Inflammatory macrophage treated with lipopolysaccharide for 4 hours (primary cell): ENCODE measurements around the gene RTP3.
"Not testable (repeated sequence)": the region's sequence is repeated elsewhere in the genome, so short reads cannot be mapped to it uniquely, and the experiment has no call there.

Experiments
- DNase-seq: peaks from one replicate; pipeline ENCODE4 v3.0.0-alpha.2; 2020

Gene RTP3

DNA sequence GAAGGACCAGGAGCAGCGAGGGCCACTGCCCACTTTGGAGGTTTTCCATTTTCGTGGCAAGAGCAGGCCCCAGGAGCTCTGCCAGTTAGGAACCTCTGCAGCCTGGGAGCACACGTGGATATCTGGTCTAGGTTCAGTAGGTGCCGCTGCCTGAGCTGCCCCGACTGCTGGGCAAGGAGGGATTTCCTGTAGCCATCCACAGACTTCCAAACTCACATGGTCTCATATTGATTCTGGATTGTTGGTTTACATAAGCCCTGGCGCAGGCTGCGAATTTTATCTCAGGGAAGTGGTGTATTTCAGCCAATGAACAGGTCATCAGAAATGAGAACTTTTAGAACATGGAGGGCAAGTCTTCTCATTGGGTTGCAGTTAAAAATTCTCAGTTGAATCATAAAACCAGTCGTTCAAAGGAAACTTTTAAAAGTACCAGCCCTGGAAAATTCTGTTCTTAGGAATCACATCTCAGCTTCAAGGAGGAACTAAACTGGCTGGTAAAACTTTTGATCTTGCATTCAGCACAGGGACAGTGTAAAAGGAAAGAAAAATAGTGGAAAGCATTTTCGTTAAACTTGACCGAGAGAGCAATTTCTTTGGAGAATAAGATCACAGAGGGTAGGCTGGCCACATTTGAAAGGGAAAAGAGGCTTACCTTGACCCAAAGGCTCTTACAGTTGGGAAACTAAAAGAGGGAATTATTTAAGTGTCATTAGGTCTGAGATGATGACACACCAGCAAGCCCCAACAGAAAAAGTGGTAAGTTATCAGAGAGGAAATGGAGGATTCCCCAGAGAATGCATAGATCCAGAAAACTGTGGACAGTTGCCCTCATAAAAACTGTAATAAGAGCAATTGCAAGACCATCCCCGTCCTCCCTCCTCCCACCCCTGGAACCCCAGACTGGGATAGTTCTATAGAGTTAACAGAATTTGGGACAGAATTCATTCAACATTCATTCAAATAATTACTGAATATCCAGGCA lies 6.4 kb upstream of the RTP3 start:
- no peak for DNase-seq

DNA sequence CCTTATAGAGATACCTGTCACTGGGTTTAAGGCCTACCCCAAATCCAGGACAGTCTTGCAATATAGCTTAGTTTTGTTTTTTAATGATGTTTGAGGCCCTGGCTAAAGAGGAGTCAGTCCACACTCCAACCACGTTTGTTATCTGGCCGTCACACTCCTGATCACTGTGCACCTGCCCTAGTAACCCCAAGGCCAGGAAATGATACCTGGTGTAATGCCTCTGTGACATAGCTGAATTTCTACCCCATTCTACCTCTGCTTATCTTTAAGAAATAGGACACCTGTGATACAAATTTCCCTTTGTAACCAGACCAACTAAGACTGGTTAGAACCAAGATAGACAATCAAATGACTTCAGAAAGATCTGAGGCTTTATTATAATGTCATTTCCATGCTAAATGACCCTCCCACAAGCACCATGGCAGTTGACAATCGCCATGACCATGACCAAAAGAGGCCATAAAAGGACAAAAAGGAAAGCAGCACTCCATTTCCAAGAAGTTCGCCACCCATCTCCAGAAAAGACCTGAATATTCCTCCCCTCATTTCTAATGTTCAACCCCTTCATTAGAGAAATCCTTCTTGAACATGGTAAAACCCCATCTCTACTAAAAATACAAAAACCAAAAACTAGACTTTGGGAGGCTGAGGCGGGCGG lies 4.8 kb upstream of the RTP3 start:
- DNase-seq: no peak

DNA sequence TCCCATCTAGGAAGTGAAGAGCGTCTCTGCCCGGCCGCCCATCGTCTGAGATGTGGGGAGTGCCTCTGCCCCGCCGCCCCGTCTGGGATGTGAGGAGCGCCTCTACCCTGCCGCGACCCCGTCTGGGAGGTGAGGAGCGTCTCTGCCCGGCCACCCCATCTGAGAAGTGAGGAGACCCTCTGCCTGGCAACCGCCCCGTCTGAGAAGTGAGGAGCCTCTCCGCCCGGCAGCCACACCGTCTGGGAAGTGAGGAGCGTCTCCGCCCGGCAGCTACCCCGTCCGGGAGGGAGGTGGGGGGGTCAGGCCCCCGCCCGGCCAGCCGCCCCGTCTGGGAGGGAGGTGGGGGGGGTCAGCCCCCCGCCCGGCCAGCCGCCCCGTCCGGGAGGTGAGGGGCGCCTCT lies 3.3 kb upstream of the RTP3 start:
- not testable (repeated sequence) for DNase-seq

DNA sequence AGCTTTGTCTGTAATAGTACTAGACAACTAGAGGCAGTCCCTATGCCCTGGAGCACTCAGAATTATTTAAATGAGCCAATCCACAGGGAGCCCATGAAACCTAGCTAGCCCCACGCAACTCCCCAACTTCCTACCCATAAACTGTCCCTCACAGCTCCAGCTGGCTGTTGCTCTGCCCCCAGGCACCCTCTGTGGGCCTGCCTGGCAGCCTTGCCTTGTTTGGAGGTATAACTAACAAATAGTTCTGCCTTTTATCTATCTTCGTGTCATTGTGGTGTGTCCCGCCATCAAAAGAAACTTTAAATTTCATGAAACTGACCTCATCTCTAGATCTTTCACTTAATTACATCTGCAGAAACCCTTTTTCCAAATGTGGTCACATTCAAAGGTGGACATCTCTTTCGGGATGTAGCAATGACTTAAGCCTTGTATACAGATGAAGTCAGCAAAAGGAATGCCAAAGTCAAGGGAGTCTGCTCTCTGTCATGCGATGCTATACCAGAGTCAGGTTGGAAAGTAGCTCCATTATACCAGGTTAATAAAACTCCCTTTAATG lies 1.8 kb upstream of the RTP3 start:
- DNase-seq: no peak

DNA sequence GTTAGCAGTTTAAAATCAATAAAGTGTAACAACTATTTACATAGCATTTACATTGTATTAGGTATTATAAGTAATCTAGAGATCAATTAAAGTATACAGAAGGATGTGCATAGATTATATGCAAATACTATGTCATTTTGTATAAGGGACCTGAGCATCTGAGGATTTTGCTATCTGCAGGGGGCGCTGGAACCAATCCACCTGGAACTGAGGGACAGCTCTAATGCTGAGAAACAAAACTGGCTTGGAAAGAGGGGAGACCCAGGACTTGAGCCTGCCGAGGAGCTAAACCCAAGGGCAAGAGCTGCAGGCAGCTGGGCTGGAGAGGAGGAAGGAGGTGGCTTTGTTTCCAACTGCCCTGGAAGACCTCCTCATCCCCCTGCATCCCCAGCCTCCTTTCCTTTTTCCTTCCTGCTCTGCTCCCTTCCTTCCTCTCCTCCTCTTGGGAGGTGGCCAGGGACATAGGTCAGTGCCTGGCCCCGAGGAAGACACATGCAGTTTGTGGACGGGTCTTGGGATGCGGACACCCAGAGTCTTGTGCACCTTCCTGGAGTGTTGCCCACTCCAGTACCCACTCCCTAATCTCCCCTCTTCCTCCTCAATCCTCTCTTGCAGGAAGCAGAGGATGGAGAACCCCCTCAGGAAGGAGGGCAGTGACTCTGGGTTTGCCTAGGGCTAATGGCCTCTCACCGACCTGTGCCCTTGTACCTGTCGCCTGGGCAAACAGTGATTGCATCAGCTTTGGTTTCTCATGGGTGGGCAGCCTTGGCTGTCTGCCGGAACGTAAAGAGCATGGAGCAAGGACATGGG lies 825 bp upstream of the RTP3 start:
- peak; percentile 20 for DNase-seq

GRCh38 chr3:46498916-46499519 lies 1.2 kb downstream of the RTP3 start:
- no peak for DNase-seq

GRCh38 chr3:46500656-46501635 lies 3.2 kb downstream of the RTP3 start:
- peak; percentile 27 for DNase-seq

DNA sequence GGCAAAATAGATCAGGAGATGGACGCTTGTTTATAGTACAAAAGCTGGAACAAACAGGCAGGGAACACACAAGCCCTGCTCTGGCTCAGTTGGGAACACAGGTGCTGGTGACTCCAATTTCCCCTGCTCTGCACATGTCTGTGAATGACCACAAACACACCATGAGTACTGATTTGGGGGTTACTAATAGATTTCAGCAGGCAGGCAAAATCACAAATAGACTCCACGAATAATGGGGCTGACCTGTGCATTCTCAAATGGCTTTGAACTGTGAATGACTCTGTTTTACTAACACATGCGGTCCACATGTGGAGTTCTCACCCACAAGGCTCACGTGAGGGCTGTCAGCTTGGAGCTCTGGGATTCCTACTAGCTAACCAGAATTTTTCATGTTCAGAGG lies 3.9 kb downstream of the RTP3 start:
- no peak for DNase-seq

DNA sequence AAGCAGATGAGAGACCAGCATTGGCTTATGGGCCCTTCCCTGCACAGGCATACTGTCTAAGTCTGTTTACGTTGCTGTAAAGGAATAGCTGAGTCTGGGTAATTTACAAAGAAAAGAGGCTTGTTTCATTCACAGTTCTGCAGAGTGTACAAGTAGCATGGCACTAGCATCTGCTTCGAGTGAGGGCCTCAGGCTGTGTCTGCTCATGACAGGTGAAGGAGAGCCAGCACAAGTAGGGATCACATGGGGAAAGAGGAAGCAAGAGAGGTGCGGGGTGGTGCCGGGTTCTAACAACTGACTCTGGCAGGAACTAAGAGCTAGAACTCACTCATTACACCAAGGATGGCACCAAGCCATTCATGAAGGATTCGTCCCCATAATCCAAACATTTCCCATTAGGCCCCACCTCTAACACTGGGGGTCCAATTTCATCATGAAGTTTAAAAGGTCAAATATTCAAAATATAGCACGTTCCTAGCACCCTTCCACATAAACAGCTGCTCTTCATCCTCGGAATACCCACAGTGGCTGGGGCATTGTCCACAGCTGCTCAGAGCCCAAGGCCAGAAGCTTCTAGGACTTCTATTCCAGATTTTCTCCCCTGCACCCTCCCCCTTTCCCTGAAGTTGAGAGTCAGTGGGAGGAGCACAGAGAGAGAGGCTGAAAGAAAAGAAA lies 5.6 kb downstream of the RTP3 start:
- DNase-seq: no peak

DNA sequence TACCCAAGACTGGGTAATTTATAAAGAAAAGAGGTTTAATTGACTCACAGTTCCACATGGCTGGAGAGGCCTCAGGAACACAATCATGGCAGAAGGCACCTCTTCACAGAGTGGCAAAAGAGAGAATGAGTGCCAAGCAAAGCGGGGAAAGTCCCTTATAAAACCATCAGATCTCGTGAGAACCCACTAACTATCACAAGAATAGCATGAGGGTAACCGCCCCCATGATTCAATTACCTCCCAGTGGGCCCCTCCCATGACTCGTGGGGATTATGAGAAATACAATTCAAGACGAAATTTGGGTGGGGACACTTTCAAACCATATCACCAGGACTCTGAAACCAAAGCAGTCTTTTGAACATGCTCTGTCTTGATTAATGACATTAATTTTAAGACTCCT lies 7.0 kb downstream of the RTP3 start:
- peak; percentile 36 for DNase-seq

- no peak for DNase-seq
These were observed 8.2 kb downstream of the RTP3 start for GRCh38 chr3:46505953-46506352.

DNA sequence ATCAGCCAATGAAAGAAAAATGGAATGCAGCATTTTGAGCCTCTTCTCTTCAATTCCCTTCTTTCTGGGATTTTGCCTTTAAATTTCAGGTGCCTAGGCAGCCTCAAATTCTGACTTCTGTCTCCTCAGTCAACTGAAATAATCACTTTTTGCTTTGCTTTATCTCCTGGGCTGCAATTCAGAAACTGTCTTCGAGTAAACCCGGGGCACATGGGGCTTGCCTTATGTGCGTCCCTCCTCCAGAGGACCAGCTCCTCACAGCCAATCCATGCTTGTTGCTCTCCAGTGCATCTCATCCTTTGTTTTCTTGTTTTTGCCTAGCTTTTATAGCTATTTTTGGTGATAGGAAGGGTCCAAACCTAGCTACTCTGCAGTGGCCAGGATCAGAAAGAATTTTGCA lies 8.8 kb downstream of the RTP3 start:
- no peak for DNase-seq

GRCh38 chr3:46508850-46509591 lies 11.2 kb downstream of the RTP3 start:
- DNase-seq: no peak

DNA sequence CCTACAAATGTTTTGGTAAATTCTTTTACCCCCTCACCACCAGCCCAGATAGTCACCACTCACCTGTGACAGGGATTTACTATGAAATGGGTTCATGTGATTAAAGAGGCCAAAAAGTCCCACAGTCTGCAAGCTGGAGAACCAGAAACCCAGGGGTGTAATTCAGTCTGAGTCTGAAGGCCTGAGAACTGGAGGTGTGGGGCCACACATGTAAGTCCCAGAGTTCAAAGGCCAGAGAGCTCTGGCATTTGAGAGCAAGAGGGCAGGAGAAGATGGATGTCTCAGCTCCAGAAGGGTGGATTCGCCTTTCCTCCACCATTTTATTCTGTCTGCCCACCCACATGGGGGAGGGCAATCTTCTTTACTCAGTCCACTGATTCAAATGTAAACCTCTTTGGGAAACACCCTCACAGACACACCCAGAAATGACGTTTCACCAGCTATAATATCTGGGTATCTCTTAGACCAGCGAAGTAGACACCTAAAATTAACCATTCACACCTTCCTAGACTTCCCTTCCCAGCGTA lies 11.9 kb downstream of the RTP3 start:
- DNase-seq: no peak

GRCh38 chr3:46512191-46512749 lies 14.5 kb downstream of the RTP3 start:
- DNase-seq: no peak

- DNase-seq: no peak
These were observed 18.7 kb downstream of the RTP3 start for GRCh38 chr3:46516521-46516920.

DNA sequence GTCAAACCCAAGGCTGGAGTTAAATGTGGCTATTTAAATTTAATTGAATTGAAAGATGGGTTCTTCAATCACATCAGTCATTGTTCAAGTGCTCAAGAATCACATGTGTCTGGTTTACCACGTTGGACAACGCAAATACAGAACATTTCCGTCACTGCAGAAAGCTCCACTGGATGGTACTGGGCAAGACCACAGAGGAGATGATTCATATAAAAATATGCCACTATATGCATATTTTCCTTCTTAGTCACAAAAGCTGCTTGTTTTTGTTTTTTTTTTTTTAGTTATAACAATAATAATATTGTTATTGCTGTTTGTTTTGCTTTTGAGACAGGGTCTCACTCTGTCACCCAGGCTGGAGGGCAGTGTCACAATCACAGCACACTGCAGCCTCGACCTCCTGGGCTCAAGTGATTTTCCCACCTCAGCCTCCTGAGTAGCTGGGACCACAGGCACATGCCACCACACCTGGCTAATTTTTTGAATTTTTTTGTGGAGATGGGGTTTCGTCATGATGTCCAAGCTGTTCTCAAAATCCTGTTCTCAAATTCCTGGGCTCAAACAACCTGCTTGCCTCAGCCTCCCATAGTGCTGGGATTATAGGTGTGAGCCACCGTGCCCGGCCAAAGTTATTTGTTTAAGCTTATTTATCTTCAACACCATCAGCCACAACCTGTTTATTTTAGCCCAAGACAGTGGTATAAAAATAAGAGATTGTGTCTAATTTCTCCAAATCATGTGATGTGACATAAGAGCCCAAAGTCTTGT lies 19.4 kb downstream of the RTP3 start:
- no peak for DNase-seq

GRCh38 chr3:46517784-46518181 lies 20.0 kb downstream of the RTP3 start:
- no peak for DNase-seq

- no peak for DNase-seq
These were observed 22.2 kb downstream of the RTP3 start for GRCh38 chr3:46519952-46520351.
